GM10266 (cell line): ENCODE data around the gene AP4B1.
A peak's percentile ranks its signal among the peaks of the same experiment; 100 is the strongest.

ENCODE experiments used
- DNase-seq: peaks from one replicate; pipeline ENCODE4 v3.0.0; 2012; ENCODE audit errors: extremely low spot score
- CTCF ChIP-seq: IDR thresholded peaks from 2 replicates; pipeline ENCODE4 v1.5.1; 2012; ENCODE audit warnings: mild to moderate bottlenecking, low read depth; ENCODE audit not compliant: control insufficient read depth, insufficient read depth; ENCODE audit errors: missing control alignments

AP4B1 gene

GRCh38 chr1:113879739-113880038 lies 24.9 kb downstream of the AP4B1 start:
- DNase-seq, result no peak
- TF ChIP-seq CTCF, result no peak

GRCh38 chr1:113876176-113876575 lies 28.4 kb downstream of the AP4B1 start:
- DNase-seq, result no peak
- TF ChIP-seq CTCF, result no peak

- no peak for TF ChIP-seq CTCF
- no peak for DNase-seq
These were observed 28.9 kb downstream of the AP4B1 start for GRCh38 chr1:113875714-113876113.

GRCh38 chr1:113874012-113874879 lies 30.4 kb downstream of the AP4B1 start:
- peak; percentile 58 for TF ChIP-seq CTCF
- DNase-seq, result peak; percentile 15

- no peak for DNase-seq
- TF ChIP-seq CTCF, result no peak
These were observed 32.2 kb downstream of the AP4B1 start for GRCh38 chr1:113872219-113872935.

GRCh38 chr1:113871597-113872113 lies 32.9 kb downstream of the AP4B1 start, which contains the start of gene PTPN22:
PTPN22 (minus strand) TSS chr1:113871712.
- no peak for TF ChIP-seq CTCF
- DNase-seq, result peak; percentile 59

GRCh38 chr1:113870778-113871177 lies 33.8 kb downstream of the AP4B1 start:
- DNase-seq, result no peak
- no peak for TF ChIP-seq CTCF
